Fibroblast of skin of abdomen (primary cell): ENCODE measurements around the gene SLC9A1. TPM values are rescaled to one million over a fixed set of nuclear protein-coding genes. Genes with fewer than 3 reads are reported as not detected.
"Not testable (repeated sequence)": the region's sequence is repeated elsewhere in the genome, so short reads cannot be mapped to it uniquely, and the experiment has no call there.

Source experiments
- DNase-seq: peaks from one replicate; pipeline ENCODE4 v3.0.0-alpha.2; 2013
- polyA plus RNA-seq, 2 experiments: library from polyadenylated mRNA; unstranded; fragments of 120-200 nt; gene quantifications; one replicate each; pipeline ENCODE4 v1.2.1, GENCODE V29; 2013; ENCODE audit not compliant: insufficient read length in 2 of 2

SLC9A1 gene
- 42.6 TPM for polyA plus RNA-seq (2013, experiment 1 of 2; ENCODE audit: insufficient read length)
- 39.8 TPM for polyA plus RNA-seq (2013, experiment 2 of 2; ENCODE audit: insufficient read length)

- DNase-seq = peak; percentile 90
Observed at GRCh38 chr1:27154991-27155781, at the start of gene SLC9A1. SLC9A1 (minus strand) TSS chr1:27155125; CDS start chr1:27154334, 791 bp downstream.

DNA sequence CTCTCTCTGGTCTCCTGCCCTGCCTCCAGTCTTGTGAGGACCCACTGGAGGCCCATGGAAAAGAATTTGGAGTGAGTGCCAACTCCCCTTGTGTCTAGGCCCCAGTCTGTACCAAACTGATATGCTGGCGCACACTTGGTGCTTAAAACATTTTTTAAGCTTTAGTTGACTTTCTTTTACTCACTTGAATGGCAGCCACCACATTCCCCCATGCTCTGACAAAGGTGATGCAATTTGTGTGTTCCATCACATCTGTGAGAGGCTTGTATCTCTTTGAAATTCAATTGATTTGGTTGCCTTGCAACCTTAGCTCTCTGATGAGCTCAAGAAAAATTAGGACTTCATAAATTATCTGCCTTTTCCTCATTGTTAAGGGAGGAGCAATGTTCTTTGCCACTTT is 49.0 kb upstream of the SLC9A1 start:
- peak; percentile 55 for DNase-seq

DNA sequence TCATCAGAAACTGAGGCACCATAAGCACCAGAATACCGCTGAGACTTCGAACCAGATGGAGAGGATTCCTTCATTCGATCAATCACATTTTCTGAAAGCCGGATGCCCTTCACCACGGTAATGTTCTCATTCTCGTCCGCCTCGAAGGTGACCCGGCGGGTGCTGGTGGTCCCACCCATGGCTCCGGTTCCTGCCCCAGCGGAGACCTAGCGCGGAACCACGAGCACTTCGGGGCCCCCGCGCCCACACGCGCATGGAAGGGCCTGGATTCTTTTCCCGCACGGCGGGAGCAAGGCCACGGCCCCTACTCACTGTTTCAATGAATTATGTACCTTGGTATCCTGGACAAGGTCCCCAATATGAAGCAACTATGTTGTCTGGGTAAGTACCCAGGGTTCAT is 46.4 kb upstream of the SLC9A1 start:
- DNase-seq = no peak

DNA sequence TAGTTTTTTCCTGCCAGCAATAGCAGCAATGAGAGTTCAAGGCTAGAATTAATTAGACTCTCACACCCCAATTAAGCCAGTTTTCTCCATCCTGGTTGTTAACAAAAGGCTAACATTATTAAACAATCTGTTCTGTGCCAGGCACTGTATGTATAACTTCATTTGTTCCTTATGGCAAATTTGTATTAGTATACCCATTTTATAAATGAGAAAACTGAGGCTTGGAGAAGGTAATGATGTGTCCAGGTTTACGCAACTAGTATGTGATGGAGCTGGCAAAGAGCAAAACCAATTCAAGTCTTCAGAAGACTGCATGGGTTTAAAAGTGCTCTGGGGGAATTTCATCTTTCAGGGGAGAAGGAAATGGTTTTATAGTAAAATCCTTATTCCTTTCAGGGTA is 38.3 kb upstream of the SLC9A1 start:
- DNase-seq = no peak

- no peak for DNase-seq
Observed at GRCh38 chr1:27192039-27192529, 37.2 kb upstream of the SLC9A1 start.

DNA sequence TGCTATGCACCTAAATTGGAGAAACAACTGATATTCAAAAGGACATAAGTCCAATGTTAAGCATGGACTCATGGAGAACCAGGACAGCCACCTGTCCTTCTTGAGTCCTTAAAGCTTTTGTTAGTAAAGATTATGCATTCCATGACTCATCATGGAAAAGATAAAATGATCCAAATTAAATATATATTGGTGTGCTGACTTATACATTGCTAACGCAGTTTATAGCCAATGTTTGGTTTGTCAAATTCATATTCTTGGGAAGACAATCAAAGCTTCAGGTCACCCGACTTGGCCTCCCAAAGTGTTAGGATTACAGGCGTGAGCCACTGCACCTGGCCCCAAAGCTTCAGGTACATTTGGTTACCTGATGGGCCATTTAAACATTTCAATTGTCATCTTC is 29.7 kb upstream of the SLC9A1 start:
- DNase-seq = not testable (repeated sequence)

DNA sequence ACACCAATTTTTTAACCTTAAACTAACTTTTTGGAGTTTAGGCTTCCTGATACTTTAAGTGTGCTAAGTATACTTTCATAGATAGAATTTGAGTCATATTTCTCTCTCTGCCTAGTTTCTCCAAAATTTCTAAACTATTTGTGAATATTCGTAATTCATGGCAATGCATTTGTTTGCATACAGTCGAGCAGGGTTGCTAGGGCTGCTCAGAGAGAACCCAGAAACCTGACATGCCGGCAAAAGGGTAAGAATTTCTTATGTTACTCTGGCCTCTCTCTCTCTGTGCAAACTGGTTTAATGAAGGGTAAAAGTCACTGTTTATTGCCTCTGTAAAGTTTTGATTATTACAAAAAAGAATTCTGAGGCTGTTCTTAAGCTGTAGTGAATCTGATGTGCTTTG is 25.1 kb upstream of the SLC9A1 start:
- no peak for DNase-seq

- DNase-seq = no peak
Observed at GRCh38 chr1:27179379-27179778, 24.5 kb upstream of the SLC9A1 start.

DNA sequence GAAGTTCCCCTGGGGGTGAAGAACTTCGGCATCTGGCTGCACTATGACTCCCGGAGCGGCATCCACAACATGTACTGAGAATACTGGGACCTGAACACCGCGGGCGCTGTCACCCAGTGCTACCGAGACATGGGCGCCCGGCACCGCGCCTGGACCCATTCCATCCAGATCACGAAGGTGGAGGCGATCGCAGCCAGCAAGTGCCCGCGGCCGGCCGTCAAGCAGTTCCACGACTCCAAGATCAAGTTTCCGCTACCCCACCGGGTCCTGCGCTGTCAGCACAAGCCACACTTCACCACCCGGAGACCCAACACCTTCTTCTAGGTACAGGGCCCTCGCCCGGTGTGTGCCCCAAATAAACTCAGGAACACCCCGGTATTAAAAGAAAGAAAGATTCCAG is 22.0 kb upstream of the SLC9A1 start:
- DNase-seq = no peak

GRCh38 chr1:27176323-27176722 is 21.4 kb upstream of the SLC9A1 start:
- no peak for DNase-seq

DNA sequence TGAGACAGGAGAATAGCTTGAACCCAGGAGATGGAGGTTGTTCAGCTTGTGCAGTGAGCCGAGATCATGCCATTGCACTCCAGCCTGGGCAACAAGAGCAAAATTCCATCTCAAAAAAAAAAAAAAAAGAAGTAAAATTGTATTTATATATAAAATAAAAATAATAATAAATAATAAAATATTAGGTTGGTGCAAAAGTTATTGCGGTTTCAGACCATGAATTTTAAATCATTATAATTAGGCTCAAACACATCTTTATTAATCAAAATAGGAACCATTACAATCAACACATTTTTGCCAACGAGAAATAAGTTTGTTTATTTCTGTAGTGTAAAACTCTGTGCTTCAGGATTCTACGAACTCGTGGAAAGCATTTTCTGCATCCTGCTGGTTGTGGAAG is 18.1 kb upstream of the SLC9A1 start:
- DNase-seq = not testable (repeated sequence)

DNA sequence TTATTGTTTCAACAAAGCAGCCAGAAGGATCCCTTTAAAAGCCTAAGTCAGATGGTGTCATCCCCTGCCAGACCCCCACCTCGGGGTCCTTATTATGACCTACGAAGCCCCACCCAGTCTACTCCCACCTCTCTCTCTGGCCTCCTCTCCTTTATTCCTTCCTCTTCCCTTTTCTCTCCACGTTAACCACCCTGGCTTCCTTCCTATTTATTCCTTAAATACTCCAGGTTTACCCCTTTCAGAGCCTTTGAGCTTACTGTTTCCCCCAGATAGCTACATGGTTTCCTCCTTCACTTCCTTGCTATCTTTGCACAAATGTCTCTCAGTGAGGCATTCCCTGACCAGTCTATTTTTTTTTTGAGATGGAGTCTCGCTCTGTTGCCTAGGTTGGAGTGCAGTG is 12.0 kb upstream of the SLC9A1 start:
- no peak for DNase-seq

- peak; percentile 18 for DNase-seq
Observed at GRCh38 chr1:27166351-27166802, 11.5 kb upstream of the SLC9A1 start.

- no peak for DNase-seq
Observed at GRCh38 chr1:27163093-27163492, 8.2 kb upstream of the SLC9A1 start.

- no peak for DNase-seq
Observed at GRCh38 chr1:27162090-27162489, 7.2 kb upstream of the SLC9A1 start.

- no peak for DNase-seq
Observed at GRCh38 chr1:27161594-27161993, 6.7 kb upstream of the SLC9A1 start.

GRCh38 chr1:27157194-27157593 is 2.3 kb upstream of the SLC9A1 start:
- no peak for DNase-seq

DNA sequence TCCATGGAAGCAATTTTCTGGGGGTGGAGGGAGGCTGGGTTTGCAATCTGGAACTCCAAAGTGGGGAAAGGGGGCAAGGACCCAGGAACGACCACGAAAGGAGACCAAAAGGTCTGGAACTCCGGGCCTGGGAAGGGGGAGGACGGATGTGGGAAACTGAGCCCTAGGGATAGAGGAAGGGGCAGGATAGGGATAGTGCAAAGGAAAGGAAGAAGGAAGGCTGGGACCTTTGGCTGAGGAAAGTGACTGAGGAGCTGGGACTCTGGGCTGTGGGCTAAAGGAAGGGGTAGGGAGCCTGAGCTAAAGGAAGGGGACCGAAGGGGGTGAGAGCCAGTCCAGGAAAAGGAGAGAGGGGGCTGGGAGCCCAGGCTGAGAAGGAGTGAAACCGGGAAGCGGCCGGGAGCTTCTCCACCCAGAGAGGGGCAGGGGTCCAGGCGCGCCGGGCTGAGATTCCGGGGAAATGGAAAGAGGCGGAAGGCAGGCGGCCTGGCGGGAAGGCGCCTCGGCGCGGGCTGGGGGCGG is 395 bp downstream of the SLC9A1 start:
- DNase-seq = no peak

- DNase-seq = no peak
Observed at GRCh38 chr1:27153927-27154358, 982 bp downstream of the SLC9A1 start.

DNA sequence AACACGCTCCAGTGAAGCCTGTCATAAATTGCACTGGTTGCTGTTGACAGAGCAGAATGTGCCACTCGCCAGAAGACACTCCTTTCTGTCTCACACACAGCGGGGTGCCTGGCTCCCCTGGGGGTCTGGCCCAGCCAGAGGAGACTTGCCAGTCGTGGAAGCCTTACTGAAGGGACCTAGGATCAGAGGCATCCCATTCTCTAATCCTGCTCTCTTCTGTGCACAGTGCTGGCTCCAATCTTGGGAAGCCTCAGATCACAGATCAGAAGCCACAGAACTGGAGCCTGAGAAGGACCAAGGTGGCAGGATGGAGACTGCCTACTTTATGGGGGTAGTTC is 1.4 kb downstream of the SLC9A1 start:
- DNase-seq = peak; percentile 31

GRCh38 chr1:27152829-27153548 is 1.9 kb downstream of the SLC9A1 start:
- DNase-seq = no peak

- no peak for DNase-seq
Observed at GRCh38 chr1:27152004-27152828, 2.7 kb downstream of the SLC9A1 start.

DNA sequence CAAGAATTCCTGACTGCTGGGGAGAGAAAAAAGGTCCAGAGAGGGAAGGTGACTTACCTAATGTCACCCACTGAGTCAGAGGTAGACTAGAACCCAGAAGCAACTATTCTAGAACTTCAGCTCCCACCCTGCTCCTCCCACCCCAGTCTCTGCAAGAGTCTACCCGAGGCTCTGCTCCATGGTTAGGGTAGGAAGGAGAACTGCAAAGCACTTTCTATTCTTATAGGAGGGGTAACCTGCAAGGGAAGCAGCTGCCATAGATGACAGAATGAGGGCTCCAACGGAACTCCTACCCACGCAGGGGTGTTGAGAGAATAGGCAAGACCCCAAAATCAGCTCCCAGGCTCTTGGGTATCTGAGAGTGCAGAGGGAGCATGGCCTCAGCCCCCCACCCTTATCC is 4.3 kb downstream of the SLC9A1 start:
- no peak for DNase-seq
